A673 (cell line): Measurements from ENCODE around the gene GSG1L. TPM values are rescaled to one million over a fixed set of nuclear protein-coding genes. Genes with fewer than 3 reads are reported as not detected.

Experiments
- BruUV-seq: library from RNA; stranded (reverse); fragments of 400-500 nt; replicated peaks from 2 replicates; lab custom pipeline; 2021; lab: Mats Ljungman, UMichigan
- CTCF ChIA-PET: fragments of 300-600 bp; sonication (Branson Sonifier 250); formaldehyde crosslinking; loops from one replicate; lab custom pipeline; 2022; ENCODE audit warnings: antibody characterized with exemption; lab: Charles Lee
- POLR2A ChIA-PET: fragments of 300-600 bp; sonication (Branson Sonifier 250); formaldehyde crosslinking; loops from one replicate; lab custom pipeline; 2022; ENCODE audit warnings: antibody characterized with exemption; ENCODE audit not compliant: low non-redundant PET; lab: Charles Lee
- DNase-seq: peaks from one replicate; pipeline ENCODE4 v3.0.0-alpha.2; 2015; ENCODE audit warnings: low spot score
- H3K27ac ChIP-seq: fragments of 200-600 bp; sonication (generic); 2 replicates; pipeline ENCODE4 v1.5.1; 2016; ENCODE audit warnings: mixed run types, low read depth, mild to moderate bottlenecking, mixed read lengths, antibody characterized with exemption, low read length; ENCODE audit not compliant: poor library complexity, severe bottlenecking
- H3K27me3 ChIP-seq: fragments of 200-600 bp; sonication (generic); replicated peaks from 2 replicates; pipeline ENCODE4 v1.6.1; 2017; ENCODE audit warnings: mixed run types, low read depth, mild to moderate bottlenecking, mixed read lengths, antibody characterized with exemption, low read length; ENCODE audit not compliant: insufficient read depth, poor library complexity
- H3K36me3 ChIP-seq: fragments of 200-600 bp; sonication (generic); 2 replicates; pipeline ENCODE4 v1.6.1; 2016; ENCODE audit warnings: mixed run types, mild to moderate bottlenecking, mixed read lengths, antibody characterized with exemption, low read length; ENCODE audit not compliant: insufficient read depth, poor library complexity, severe bottlenecking
- H3K4me1 ChIP-seq: fragments of 200-600 bp; sonication (generic); 2 replicates; pipeline ENCODE4 v1.6.1; 2017; ENCODE audit warnings: mixed run types, mild to moderate bottlenecking, mixed read lengths, antibody characterized with exemption, low read length; ENCODE audit not compliant: insufficient read depth, poor library complexity, severe bottlenecking
- H3K4me3 ChIP-seq: fragments of 200-600 bp; sonication (generic); 2 replicates; pipeline ENCODE4 v1.5.1; 2016; ENCODE audit warnings: low read depth, mixed run types, mild to moderate bottlenecking, mixed read lengths, low read length; ENCODE audit not compliant: poor library complexity, severe bottlenecking
- H3K9me3 ChIP-seq: fragments of 200-600 bp; sonication (generic); 2 replicates; pipeline ENCODE4 v1.6.1; 2016; ENCODE audit warnings: mixed run types, low read depth, mild to moderate bottlenecking, mixed read lengths, antibody characterized with exemption, low read length; ENCODE audit not compliant: poor library complexity, severe bottlenecking
- CTCF ChIP-seq: fragments of 300-800, 200-600 bp; sonication (generic); conservative IDR thresholded peaks from 2 replicates; pipeline ENCODE4 v1.5.1; 2017; ENCODE audit warnings: low read depth, mild to moderate bottlenecking, antibody characterized with exemption, low read length, moderate library complexity, mixed read lengths
- EZH2 ChIP-seq: fragments of 200-600 bp; sonication (generic); IDR thresholded peaks from 2 replicates; pipeline ENCODE4 v1.6.1; 2017; ENCODE audit warnings: borderline replicate concordance, low read depth, mild to moderate bottlenecking, mixed read lengths, antibody characterized with exemption, low read length; ENCODE audit not compliant: poor library complexity, severe bottlenecking
- intact Hi-C: fragments of 100-400 bp; cut with micrococcal nuclease; formaldehyde crosslinking; loops from one replicate; pipeline ENCODE4 v1.10.0; 2022; ENCODE audit not compliant: unreplicated experiment
- total RNA-seq: library from RNA; stranded (reverse); gene quantifications from 2 replicates; pipeline ENCODE4 v1.2.3, GENCODE V29; 2021

The GSG1L gene
- total RNA-seq, 1 experiment from 2014 or later: not detected

- H3K9me3 ChIP-seq: no peaks in the 10 kb centered on the region
- ChIA-PET POLR2A (no interaction called here), CTCF (no interaction called here)
- no peaks in the 10 kb centered on the region for H3K36me3 ChIP-seq
- TF ChIP-seq CTCF (no peak), EZH2 (no peak)
- intact Hi-C loops: no loop called here
- peaks cover 3% of the 10 kb centered on the region for H3K27me3 ChIP-seq
- no peaks in the 10 kb centered on the region for H3K4me1 ChIP-seq
- no peak overlapping the region for H3K27ac ChIP-seq
- no TSS peak for BruUV-seq
- no peak overlapping the region for H3K4me3 ChIP-seq
- DNase-seq: no peak
Measured at GRCh38 chr16:27927266-27927901, 136.1 kb downstream of the GSG1L start.

GRCh38 chr16:27925612-27926011 lies 137.9 kb downstream of the GSG1L start:
- ChIA-PET CTCF (no interaction called here), POLR2A (no interaction called here)
- intact Hi-C loops: no loop called here
- no peaks in the 10 kb centered on the region for H3K9me3 ChIP-seq
- peaks cover 18% of the 10 kb centered on the region for H3K27me3 ChIP-seq
- no peak for DNase-seq
- no peak overlapping the region for H3K4me3 ChIP-seq
- H3K36me3 ChIP-seq: no peaks in the 10 kb centered on the region
- H3K27ac ChIP-seq: no peak overlapping the region
- no peaks in the 10 kb centered on the region for H3K4me1 ChIP-seq
- TF ChIP-seq CTCF (no peak), EZH2 (no peak)
- no TSS peak for BruUV-seq

- no peak for DNase-seq
- Histone ChIP-seq H3K27me3 (peaks cover 24% of the 10 kb centered on the region), H3K4me3 (no peak overlapping the region), H3K9me3 (no peaks in the 10 kb centered on the region), H3K4me1 (no peaks in the 10 kb centered on the region), H3K36me3 (no peaks in the 10 kb centered on the region), H3K27ac (no peak overlapping the region)
- POLR2A ChIA-PET: no interaction called here
- no TSS peak for BruUV-seq
- intact Hi-C loops: no loop called here
- TF ChIP-seq CTCF: no peak
- no peak for TF ChIP-seq EZH2
- CTCF ChIA-PET: no interaction called here
Measured at GRCh38 chr16:27924411-27925118, 138.9 kb downstream of the GSG1L start.
